ENCODE measurements around the gene PHF2.

DNA sequence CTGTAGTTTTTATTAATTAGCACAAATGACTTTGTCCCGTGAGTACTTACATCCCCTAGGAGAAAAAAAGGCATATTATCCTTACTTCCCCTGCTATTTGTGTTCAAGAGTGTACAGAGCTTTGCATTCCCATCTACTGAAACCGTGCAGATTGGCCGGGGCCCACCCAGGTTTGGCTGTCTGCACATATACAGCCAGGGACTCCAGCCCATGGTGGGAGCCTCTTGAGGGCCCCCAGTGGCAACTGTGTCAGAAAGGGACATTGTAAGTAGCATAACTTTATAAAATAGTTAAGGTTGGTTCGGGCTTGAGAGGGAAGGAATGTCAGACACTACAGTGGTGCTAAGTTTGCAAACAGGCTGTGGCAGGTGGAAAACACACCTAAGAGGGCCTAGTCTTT is 24.7 kb downstream of the PHF2 start:
- TF ChIP-seq, protein P1, sequence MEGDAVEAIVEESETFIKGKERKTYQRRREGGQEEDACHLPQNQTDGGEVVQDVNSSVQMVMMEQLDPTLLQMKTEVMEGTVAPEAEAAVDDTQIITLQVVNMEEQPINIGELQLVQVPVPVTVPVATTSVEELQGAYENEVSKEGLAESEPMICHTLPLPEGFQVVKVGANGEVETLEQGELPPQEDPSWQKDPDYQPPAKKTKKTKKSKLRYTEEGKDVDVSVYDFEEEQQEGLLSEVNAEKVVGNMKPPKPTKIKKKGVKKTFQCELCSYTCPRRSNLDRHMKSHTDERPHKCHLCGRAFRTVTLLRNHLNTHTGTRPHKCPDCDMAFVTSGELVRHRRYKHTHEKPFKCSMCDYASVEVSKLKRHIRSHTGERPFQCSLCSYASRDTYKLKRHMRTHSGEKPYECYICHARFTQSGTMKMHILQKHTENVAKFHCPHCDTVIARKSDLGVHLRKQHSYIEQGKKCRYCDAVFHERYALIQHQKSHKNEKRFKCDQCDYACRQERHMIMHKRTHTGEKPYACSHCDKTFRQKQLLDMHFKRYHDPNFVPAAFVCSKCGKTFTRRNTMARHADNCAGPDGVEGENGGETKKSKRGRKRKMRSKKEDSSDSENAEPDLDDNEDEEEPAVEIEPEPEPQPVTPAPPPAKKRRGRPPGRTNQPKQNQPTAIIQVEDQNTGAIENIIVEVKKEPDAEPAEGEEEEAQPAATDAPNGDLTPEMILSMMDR (IDR thresholded peaks at IDR 0.05) = no peak
- no peak for TF ChIP-seq POLR2A (IDR thresholded peaks at IDR 0.05)

Data from body of pancreas (tissue), 4 donors.